Neural crest cell (in vitro differentiated cells): Measurements from ENCODE around the gene ENOX1. TPM values are rescaled to one million over a fixed set of nuclear protein-coding genes. Genes with fewer than 3 reads are reported as not detected.

Experiments
- DNase-seq: peaks from one replicate; pipeline ENCODE4 v3.0.0; 2021; ENCODE audit warnings: low read depth, mixed read lengths, low spot score
- H3K27ac Mint-ChIP-seq: one replicate; pipeline ENCODE4 v1.8.0; 2021; ENCODE audit warnings: mild to moderate bottlenecking, mixed read lengths; ENCODE audit not compliant: unreplicated experiment
- H3K27me3 Mint-ChIP-seq: 2 replicates; pipeline ENCODE4 v1.8.0; 2021; ENCODE audit warnings: low read depth, mild to moderate bottlenecking, mixed read lengths
- H3K36me3 Mint-ChIP-seq: 2 replicates; pipeline ENCODE4 v1.8.0; 2021; ENCODE audit warnings: low read depth, mild to moderate bottlenecking, mixed read lengths
- H3K4me1 Mint-ChIP-seq: 2 replicates; pipeline ENCODE4 v1.8.0; 2021; ENCODE audit warnings: mixed read lengths
- H3K4me3 Mint-ChIP-seq: one replicate; pipeline ENCODE4 v1.8.0; 2021; ENCODE audit warnings: mild to moderate bottlenecking, mixed read lengths
- H3K9me3 Mint-ChIP-seq: 2 replicates; pipeline ENCODE4 v1.8.0; 2021; ENCODE audit warnings: mixed read lengths
- CTCF ChIP-seq: fragments of 200-600 bp; sonication (generic); conservative IDR thresholded peaks from 2 replicates; pipeline ENCODE4 v1.5.0; 2021; ENCODE audit warnings: antibody characterized with exemption, mild to moderate bottlenecking
- total RNA-seq: library from RNA; stranded (reverse); gene quantifications from 2 replicates; pipeline ENCODE4 v1.2.1, GENCODE V29; 2021

Gene ENOX1
- total RNA-seq, 1 donor from 2014 or later = 3.8 TPM

GRCh38 chr13:43303033-43303729 lies 483.6 kb downstream of the ENOX1 start:
- Mint-ChIP-seq H3K9me3 (no peaks in the 10 kb centered on the region), H3K27ac (no peak overlapping the region), H3K4me1 (peaks cover 14% of the 10 kb centered on the region), H3K27me3 (no peaks in the 10 kb centered on the region), H3K36me3 (no peaks in the 10 kb centered on the region), H3K4me3 (no peak overlapping the region)
- DNase-seq = peak; percentile 28
- TF ChIP-seq CTCF = peak; percentile 58

DNA sequence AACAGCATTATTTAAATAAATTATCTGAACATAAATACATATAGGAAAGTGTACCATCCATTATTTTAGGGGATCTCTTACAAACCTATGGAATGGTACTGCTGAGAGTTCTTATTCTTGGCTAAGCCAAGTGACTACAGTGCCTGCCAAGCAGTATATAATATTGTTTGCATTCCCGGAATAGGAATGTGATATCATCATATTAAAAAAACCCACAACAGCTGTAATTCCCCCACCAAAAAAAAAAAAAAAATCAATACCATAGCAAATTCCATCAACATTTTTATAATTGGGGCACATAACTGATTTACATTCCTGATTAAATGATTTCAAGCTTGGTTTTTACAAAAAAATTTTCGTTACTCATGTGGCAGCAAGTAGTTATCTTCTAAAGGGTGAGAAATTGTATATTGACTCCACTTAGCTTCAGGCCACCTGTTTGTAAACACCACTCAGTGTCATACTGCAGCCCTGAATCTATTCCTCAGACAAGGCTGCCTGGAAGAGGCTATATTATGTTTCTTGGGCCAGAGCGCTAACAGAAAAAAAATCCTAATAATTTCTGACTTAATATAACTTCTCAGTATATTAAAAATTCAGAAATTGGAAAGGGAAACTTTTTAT lies 485.3 kb downstream of the ENOX1 start:
- H3K27ac Mint-ChIP-seq = no peak overlapping the region
- H3K27me3 Mint-ChIP-seq = no peaks in the 10 kb centered on the region
- H3K9me3 Mint-ChIP-seq = no peaks in the 10 kb centered on the region
- H3K4me3 Mint-ChIP-seq = no peak overlapping the region
- DNase-seq = no peak
- TF ChIP-seq CTCF = no peak
- H3K36me3 Mint-ChIP-seq = no peaks in the 10 kb centered on the region
- peaks cover 8% of the 10 kb centered on the region for H3K4me1 Mint-ChIP-seq

DNA sequence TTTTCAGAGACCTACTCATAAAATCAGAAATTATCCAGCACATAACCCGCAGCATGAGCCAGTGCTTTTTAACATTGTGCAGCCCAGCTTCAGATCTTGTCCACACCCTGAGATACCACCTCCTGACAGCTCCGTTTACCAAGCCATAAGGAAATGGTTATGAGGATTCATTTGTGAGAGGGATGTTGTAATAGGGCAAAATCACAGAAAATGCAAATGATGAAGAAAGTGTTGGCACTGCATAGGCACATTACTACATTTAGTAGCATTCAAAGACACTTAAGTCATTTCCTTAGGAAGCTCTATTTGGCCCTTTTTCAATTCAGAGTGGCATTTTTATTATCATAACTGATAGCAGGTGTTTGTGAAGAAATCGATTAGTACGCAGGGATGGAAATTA lies 485.9 kb downstream of the ENOX1 start:
- Mint-ChIP-seq H3K4me3 (no peak overlapping the region), H3K27me3 (no peaks in the 10 kb centered on the region), H3K4me1 (peaks cover 8% of the 10 kb centered on the region), H3K9me3 (no peaks in the 10 kb centered on the region), H3K36me3 (no peaks in the 10 kb centered on the region), H3K27ac (no peak overlapping the region)
- no peak for TF ChIP-seq CTCF
- no peak for DNase-seq

GRCh38 chr13:43299374-43299773 lies 487.4 kb downstream of the ENOX1 start:
- no peak for DNase-seq
- H3K27ac Mint-ChIP-seq = no peak overlapping the region

DNA sequence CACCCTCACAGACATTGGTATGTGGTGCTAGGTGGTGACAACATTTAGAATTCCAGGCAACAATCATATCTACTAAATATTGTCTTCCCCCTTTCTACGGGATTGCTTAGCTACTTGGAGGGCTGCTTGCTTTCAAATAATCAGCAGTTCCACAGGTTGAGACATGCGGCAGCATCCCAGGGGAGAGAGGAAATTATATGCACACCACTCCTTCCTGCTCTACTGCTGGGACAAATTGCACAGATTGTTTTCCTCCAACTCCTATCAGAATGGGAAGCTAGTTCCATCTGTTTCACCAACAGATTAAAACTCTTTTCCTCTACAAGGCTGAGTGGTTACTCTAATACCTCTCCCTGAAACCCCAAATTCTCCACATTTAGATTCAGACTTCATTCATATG lies 488.0 kb downstream of the ENOX1 start:
- Mint-ChIP-seq H3K4me3 (no peak overlapping the region), H3K36me3 (no peaks in the 10 kb centered on the region), H3K27me3 (no peaks in the 10 kb centered on the region), H3K4me1 (peaks cover 8% of the 10 kb centered on the region), H3K9me3 (no peaks in the 10 kb centered on the region), H3K27ac (no peak overlapping the region)
- no peak for TF ChIP-seq CTCF
- DNase-seq = no peak

More at GRCh38 chr13:43299374-43299773, 487.4 kb downstream of the ENOX1 start:
- Mint-ChIP-seq H3K27me3 (no peaks in the 10 kb centered on the region), H3K4me3 (no peak overlapping the region), H3K4me1 (peaks cover 8% of the 10 kb centered on the region), H3K36me3 (no peaks in the 10 kb centered on the region), H3K9me3 (no peaks in the 10 kb centered on the region)
- TF ChIP-seq CTCF = no peak
